AG04450 (cell line): ENCODE measurements around the gene MYBPC3. TPM values are rescaled to one million over a fixed set of nuclear protein-coding genes. Genes with fewer than 3 reads are reported as not detected.

Source experiments
- CTCF ChIA-PET: fragments of 300-600, 350-600 bp; formaldehyde crosslinking; extraction: SDS; loops from one replicate; lab custom pipeline; 2022; ENCODE audit warnings: antibody characterized with exemption, inconsistent platforms; lab: Charles Lee
- POLR2A ChIA-PET: fragments of 350-600 bp; formaldehyde crosslinking; extraction: SDS; loops from one replicate; lab custom pipeline; 2021; ENCODE audit warnings: antibody characterized with exemption, inconsistent platforms; lab: Yijun Ruan, JAX
- DNase-seq: peaks from one replicate; pipeline ENCODE4 v3.0.0-alpha.2; 2011; ENCODE audit warnings: low read depth, low spot score
- H3K27ac ChIP-seq: one replicate; pipeline ENCODE4 v1.5.1; 2012; ENCODE audit warnings: low read depth, low read length, control low read depth
- H3K27me3 ChIP-seq: one replicate; pipeline ENCODE4 v1.6.0; 2012; ENCODE audit warnings: low read length; ENCODE audit not compliant: control insufficient read depth, insufficient read depth
- H3K4me3 ChIP-seq: 2 replicates; pipeline ENCODE4 v1.5.1; 2011; ENCODE audit warnings: mild to moderate bottlenecking, low read depth, low read length, control low read depth
- H3K9me3 ChIP-seq: 2 replicates; pipeline ENCODE4 v1.5.1; 2012; ENCODE audit warnings: low read length; ENCODE audit not compliant: control insufficient read depth, insufficient read depth
- CTCF ChIP-seq: IDR thresholded peaks from 2 replicates; pipeline ENCODE4 v1.5.1; 2011; ENCODE audit warnings: low read depth, low read length, control low read depth, inconsistent platforms
- polyA plus RNA-seq: library from polyadenylated mRNA; depleted of rRNA; stranded (reverse); fragments of >200 nt; gene quantifications from 2 replicates; pipeline ENCODE4 v1.2.3, GENCODE V29; 2011

Gene MYBPC3
- polyA plus RNA-seq, 1 experiment, result not detected

GRCh38 chr11:47378836-47379170, 26.3 kb upstream of the MYBPC3 start:
- POLR2A ChIA-PET, result no interaction called here
- TF ChIP-seq CTCF, result no peak

GRCh38 chr11:47378010-47378835, 25.7 kb upstream of the MYBPC3 start, which contains the start of gene SPI1:
Gene SPI1, minus strand, starts transcription at chr11:47378547. Its CDS starts 194 bp downstream, at chr11:47378353.
- DNase-seq, result no peak
- Histone ChIP-seq H3K27ac (no peak within 1 kb of the TSS), H3K27me3 (no peaks in the 10 kb centered on the region), H3K9me3 (no peaks in the 10 kb centered on the region; the same call in 1 of the 2 replicates), H3K4me3 (no peak within 1 kb of the TSS)
- ChIA-PET CTCF (no interaction called here), POLR2A (no interaction called here)
- TF ChIP-seq CTCF, result no peak

More at GRCh38 chr11:47378836-47379170, 26.3 kb upstream of the MYBPC3 start:
- H3K9me3 ChIP-seq, result no peaks in the 10 kb centered on the region; the same call in 1 of the 2 replicates
- no peak overlapping the region for H3K4me3 ChIP-seq
- H3K27ac ChIP-seq, result no peak overlapping the region
- CTCF ChIA-PET, result no interaction called here
- no peaks in the 10 kb centered on the region for H3K27me3 ChIP-seq
- no peak for DNase-seq

- no peak for TF ChIP-seq CTCF
- ChIA-PET CTCF (no interaction called here), POLR2A (no interaction called here)
- Histone ChIP-seq H3K4me3 (no peak overlapping the region), H3K27ac (no peak overlapping the region), H3K9me3 (no peaks in the 10 kb centered on the region; the same call in 1 of the 2 replicates), H3K27me3 (no peaks in the 10 kb centered on the region)
- DNase-seq, result no peak
These were observed 25.1 kb upstream of the MYBPC3 start for GRCh38 chr11:47377571-47378009.

- no peak for DNase-seq
- ChIA-PET CTCF (no interaction called here), POLR2A (no interaction called here)
These were observed 24.2 kb upstream of the MYBPC3 start for GRCh38 chr11:47376525-47377371.

More at GRCh38 chr11:47376525-47377371, 24.2 kb upstream of the MYBPC3 start:
- no peak overlapping the region for H3K27ac ChIP-seq
- TF ChIP-seq CTCF, result no peak
- no peaks in the 10 kb centered on the region for H3K27me3 ChIP-seq
- H3K9me3 ChIP-seq, result no peaks in the 10 kb centered on the region; the same call in 1 of the 2 replicates
- no peak overlapping the region for H3K4me3 ChIP-seq
